ENCODE data around the gene SHMT2.

DNA sequence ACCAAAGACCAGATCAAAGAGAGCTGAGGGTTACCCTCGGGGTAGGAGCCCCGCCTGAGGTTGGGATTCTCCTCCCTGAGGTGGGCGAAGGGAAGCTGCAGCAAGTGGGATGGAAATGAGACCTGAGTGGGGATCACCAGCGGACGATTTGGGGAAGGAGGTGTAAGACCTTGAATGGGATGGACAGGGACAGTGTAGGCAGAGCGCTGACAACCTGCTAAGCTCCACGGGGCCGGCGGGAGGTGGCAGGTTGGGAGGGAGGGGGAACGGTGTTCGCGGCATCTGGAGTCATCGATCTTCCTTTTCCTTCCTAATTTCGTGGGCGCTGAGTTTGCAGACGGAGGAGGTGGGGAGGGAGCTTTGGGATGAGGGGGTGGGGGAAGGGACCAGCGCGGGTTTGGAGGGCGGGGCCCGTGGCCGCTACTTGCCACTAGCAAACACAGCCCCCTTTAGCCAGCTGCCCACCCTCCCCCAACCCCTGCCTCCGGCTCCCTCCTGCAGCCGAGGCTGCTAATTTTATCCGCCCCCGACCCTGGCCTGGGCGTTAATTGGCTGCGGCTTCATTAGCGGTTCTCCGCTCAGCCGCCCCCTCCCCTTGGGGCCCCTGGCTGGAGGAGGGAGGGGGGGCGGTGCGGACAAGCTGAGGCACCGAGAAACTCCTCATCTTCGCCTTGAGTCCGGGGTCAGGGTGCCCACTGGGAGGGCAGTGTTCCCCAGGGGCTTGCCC is 2.8 kb upstream of the SHMT2 start:
- no peak for TF ChIP-seq FOS (IDR thresholded peaks at IDR 0.05; ENCODE audit: low read depth, low read length)
- TF ChIP-seq CEBPB (IDR thresholded peaks at IDR 0.05; ENCODE audit: low read depth, low read length) = no peak
- no peak for TF ChIP-seq MXI1 (IDR thresholded peaks at IDR 0.05; ENCODE audit: borderline replicate concordance, low read depth, low read length)

Measured in IMR-90 (cell line).